ENCODE results near the gene SMAD6.
A peak's percentile ranks its signal among the peaks of the same experiment; 100 is the strongest.

SMAD6 gene

DNA sequence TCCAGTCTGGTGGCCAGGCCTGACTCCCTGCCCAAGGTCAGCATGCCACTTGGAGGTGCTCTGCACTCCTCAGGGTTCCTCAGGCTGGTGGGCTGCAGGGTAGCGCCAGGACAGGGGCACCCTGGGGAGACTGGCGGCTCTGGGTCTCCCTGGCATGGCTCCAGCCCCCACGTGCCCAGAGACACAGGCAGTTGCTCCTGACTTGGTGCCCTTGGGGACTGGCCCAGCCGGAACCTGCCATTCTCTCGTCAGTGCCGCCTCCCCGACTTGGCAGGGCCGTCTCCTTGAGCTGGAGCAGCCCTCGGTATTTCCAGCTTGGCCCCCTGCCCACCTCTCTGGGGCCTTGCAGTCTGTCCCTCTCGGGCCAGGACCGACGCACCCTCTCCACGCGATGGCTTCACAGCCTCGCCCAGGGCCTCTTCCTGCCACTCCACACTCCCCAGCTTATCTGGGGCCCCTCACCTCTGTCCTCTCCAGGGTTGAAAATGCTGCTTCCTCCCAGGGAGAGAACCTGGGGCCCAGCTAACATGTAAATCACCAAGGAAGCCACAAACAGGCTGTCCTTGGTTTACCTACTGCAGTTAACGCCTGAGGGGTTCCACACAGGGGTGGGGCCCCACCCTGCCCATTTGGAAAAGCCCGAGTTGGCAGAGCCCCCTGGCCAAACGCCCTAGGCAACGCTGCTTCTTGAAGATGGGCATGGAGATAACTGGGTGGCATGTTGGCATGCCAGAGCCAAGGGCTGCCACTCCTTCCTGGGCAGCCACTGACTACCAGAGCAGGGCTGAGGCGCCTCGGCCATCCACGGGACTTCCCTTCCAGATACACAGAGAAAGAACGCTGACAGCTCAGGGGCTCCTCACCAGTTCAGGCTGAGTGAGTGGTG, 61.4 kb downstream of the SMAD6 start:
- Histone ChIP-seq H3K4me2 (ENCODE audit: low read length) (no peak overlapping the region), H2AFZ (no peak overlapping the region), H3K9ac (no peak overlapping the region), H3K9me3 (ENCODE audit: control insufficient read depth, low read length) (no peaks in the 10 kb centered on the region), H3K27ac (peak overlapping the region; percentile 54), H3K27me3 (ENCODE audit: control insufficient read depth, insufficient read depth, low read length) (no peaks in the 10 kb centered on the region), H3K4me3 (ENCODE audit: low read depth, low read length) (no peak overlapping the region), H3K4me1 (no peaks in the 10 kb centered on the region), H3K36me3 (ENCODE audit: control insufficient read depth, insufficient read depth, low read length) (no peaks in the 10 kb centered on the region), H3K79me2 (no peaks in the 10 kb centered on the region)
- TF ChIP-seq, protein P1, sequence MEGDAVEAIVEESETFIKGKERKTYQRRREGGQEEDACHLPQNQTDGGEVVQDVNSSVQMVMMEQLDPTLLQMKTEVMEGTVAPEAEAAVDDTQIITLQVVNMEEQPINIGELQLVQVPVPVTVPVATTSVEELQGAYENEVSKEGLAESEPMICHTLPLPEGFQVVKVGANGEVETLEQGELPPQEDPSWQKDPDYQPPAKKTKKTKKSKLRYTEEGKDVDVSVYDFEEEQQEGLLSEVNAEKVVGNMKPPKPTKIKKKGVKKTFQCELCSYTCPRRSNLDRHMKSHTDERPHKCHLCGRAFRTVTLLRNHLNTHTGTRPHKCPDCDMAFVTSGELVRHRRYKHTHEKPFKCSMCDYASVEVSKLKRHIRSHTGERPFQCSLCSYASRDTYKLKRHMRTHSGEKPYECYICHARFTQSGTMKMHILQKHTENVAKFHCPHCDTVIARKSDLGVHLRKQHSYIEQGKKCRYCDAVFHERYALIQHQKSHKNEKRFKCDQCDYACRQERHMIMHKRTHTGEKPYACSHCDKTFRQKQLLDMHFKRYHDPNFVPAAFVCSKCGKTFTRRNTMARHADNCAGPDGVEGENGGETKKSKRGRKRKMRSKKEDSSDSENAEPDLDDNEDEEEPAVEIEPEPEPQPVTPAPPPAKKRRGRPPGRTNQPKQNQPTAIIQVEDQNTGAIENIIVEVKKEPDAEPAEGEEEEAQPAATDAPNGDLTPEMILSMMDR (IDR thresholded peaks at IDR 0.05): no peak

DNA sequence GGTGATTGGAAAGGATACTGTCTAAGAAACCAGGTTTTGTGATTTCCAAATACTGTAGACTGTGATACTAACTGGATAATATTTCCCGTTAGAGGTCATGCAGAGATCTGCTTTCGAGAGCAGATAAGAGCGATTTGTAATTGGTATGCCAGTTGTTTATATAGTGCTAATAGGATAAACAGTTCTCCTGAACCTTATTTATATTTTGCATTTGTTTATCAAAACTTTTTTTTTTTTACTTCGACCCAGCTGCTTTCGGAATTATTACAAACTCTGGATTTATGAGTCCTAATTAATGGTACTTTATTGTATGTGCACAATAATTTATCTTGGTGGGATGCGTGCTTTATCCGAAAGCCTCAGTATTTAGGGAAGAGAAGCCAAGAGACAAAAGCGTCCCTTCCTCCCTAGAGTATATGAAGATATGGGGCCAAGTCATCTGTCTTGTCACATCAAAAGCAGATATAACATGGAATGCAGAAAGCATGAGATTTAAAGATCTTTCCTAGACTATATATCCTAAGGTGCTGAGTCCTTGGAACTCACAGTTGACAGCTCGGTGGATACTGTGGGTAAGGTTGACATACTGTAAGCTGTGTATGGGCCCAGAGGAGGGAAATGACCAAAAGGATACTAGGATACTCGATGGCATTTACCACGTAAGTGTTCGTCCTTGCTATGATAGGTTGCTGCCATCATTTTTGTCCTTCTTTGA, 62.2 kb downstream of the SMAD6 start:
- no peaks in the 10 kb centered on the region for H3K27me3 ChIP-seq (ENCODE audit: control insufficient read depth, insufficient read depth, low read length)
- no peaks in the 10 kb centered on the region for H3K4me1 ChIP-seq

DNA sequence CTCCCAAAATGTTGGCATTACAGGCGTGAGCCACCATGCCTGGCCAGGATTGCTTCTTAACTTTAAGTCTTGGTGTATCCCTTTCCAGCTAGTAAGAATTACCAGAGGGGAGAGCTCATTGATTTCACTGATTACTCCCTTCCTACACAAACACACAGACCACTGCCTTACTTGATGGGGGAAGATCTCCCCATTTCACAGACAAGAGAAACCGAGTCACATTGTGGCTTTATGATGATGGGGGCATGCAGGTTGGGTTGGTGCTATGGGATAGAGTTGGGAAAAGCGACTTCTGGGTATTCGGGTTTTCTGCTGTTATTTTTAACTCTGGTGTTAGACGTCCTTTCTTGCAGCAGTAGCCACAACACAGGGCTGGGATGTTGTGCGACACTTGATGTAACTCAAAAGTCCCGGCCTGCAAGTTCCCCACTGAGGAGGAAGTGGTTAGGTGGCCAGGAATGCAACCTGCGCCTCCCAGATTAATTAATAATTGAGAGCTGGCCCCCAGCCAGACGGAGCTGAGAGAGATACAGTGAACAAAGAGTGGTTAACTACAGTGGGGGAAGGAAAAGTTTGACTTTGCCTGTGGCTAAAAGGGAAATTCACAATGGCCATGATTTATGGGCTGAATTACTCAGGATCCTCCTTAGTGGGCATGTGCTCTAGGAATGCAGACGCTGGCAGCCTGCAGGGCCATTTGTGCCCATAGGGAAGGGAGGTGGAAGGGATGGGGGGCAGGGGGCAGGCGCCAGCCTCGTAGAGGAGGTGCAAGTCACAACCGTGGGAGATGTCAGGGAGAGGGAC, 63.6 kb downstream of the SMAD6 start:
- Histone ChIP-seq H3K27ac (no peak overlapping the region), H3K27me3 (ENCODE audit: control insufficient read depth, insufficient read depth, low read length) (no peaks in the 10 kb centered on the region), H3K9me3 (ENCODE audit: control insufficient read depth, low read length) (no peaks in the 10 kb centered on the region), H3K4me1 (no peaks in the 10 kb centered on the region), H3K4me2 (ENCODE audit: low read length) (no peak overlapping the region), H3K79me2 (no peaks in the 10 kb centered on the region), H2AFZ (no peak overlapping the region), H3K9ac (no peak overlapping the region), H3K4me3 (ENCODE audit: low read depth, low read length) (no peak overlapping the region), H3K36me3 (ENCODE audit: control insufficient read depth, insufficient read depth, low read length) (no peaks in the 10 kb centered on the region)
- TF ChIP-seq, protein P1 (IDR thresholded peaks at IDR 0.05): no peak

More for the DNA sequence above, 62.2 kb downstream of the SMAD6 start:
- H3K27ac ChIP-seq: peak overlapping the region; percentile 54
- no peaks in the 10 kb centered on the region for H3K9me3 ChIP-seq (ENCODE audit: control insufficient read depth, low read length)
- H3K79me2 ChIP-seq: no peaks in the 10 kb centered on the region
- H3K4me3 ChIP-seq (ENCODE audit: low read depth, low read length): no peak overlapping the region
- no peaks in the 10 kb centered on the region for H3K36me3 ChIP-seq (ENCODE audit: control insufficient read depth, insufficient read depth, low read length)
- H2AFZ ChIP-seq: no peak overlapping the region
- TF ChIP-seq, protein P1 (IDR thresholded peaks at IDR 0.05): no peak
- no peak overlapping the region for H3K4me2 ChIP-seq (ENCODE audit: low read length)
- H3K9ac ChIP-seq: no peak overlapping the region

DNA sequence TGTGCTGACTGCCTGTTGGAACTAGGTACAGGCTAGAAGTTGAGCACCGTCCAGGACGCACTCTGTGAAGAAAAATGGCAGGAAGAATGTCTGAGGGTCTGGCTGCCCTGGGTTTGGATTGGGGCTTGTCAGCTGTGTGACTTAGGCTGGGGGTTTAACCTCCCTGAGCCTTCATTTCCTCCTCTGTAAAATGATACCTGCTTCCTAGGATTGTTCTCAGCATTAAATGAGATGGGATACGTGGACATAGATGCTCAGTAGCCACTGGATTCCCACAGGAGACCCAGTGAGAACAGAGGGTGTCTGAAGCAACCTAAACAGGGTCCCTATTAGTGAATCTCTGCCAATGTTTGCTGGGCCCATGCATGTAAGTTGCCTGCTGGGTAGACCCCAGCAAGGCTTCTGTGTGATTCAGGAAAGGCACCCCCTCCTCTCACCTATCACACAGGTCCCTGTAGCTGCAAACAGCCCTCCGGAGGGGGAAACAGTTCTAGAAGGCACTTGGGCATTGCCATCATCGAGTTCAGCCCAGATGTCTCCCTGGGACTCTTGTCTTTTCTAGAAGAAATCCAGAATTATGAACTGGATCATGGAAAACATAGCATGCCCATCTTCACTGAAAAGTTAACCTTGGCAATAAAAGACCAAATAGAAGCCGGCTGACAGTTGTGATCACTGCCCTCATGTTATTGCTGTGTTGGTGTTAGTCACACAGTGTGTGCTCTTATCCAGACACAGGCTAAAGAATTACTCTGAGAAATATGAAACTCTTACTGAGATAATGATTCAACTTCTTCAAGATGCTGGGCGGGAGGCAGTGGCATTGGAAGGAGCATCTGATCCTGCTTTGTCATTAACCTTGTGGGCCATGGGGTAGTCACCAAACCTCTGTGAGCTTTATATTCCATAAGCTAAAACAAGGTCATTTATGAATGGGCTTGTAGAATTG, 64.5 kb downstream of the SMAD6 start:
- Histone ChIP-seq H3K4me3 (ENCODE audit: low read depth, low read length) (no peak overlapping the region), H3K27ac (no peak overlapping the region)

More for the DNA sequence above, 64.5 kb downstream of the SMAD6 start:
- H3K79me2 ChIP-seq: no peaks in the 10 kb centered on the region
- H2AFZ ChIP-seq: no peak overlapping the region
- H3K4me1 ChIP-seq: no peaks in the 10 kb centered on the region
- no peak overlapping the region for H3K9ac ChIP-seq
- no peaks in the 10 kb centered on the region for H3K27me3 ChIP-seq (ENCODE audit: control insufficient read depth, insufficient read depth, low read length)
- TF ChIP-seq, protein P1 (IDR thresholded peaks at IDR 0.05): no peak
- H3K4me2 ChIP-seq (ENCODE audit: low read length): no peak overlapping the region
- no peaks in the 10 kb centered on the region for H3K9me3 ChIP-seq (ENCODE audit: control insufficient read depth, low read length)
- H3K36me3 ChIP-seq (ENCODE audit: control insufficient read depth, insufficient read depth, low read length): no peaks in the 10 kb centered on the region
